AG04449 (cell line): ENCODE results near the gene TBC1D21.

Experiments used
- CTCF ChIA-PET: fragments of 350-600 bp; formaldehyde crosslinking; extraction: SDS; loops from one replicate; lab custom pipeline; 2021; ENCODE audit warnings: antibody characterized with exemption; lab: Yijun Ruan, JAX
- POLR2A ChIA-PET: fragments of 400-600, 350-600 bp; formaldehyde crosslinking; extraction: SDS; loops from one replicate; lab custom pipeline; 2020; ENCODE audit warnings: antibody characterized with exemption, inconsistent platforms; lab: Yijun Ruan, JAX
- DNase-seq: peaks from one replicate; pipeline ENCODE4 v3.0.0-alpha.2; 2010; ENCODE audit warnings: low read depth, low spot score
- H3K4me3 ChIP-seq: 2 replicates; pipeline ENCODE4 v1.5.1; 2011; ENCODE audit warnings: low read depth, mild to moderate bottlenecking, control low read depth, low read length
- TF ChIP-seq, protein P1 (sequence below): IDR thresholded peaks from one replicate; pipeline ENCODE4 v1.5.1; 2011; ENCODE audit warnings: mild to moderate bottlenecking, moderate library complexity, low read length, control low read depth, inconsistent platforms; ENCODE audit not compliant: insufficient read depth; ENCODE audit errors: missing control alignments

Gene TBC1D21

DNA sequence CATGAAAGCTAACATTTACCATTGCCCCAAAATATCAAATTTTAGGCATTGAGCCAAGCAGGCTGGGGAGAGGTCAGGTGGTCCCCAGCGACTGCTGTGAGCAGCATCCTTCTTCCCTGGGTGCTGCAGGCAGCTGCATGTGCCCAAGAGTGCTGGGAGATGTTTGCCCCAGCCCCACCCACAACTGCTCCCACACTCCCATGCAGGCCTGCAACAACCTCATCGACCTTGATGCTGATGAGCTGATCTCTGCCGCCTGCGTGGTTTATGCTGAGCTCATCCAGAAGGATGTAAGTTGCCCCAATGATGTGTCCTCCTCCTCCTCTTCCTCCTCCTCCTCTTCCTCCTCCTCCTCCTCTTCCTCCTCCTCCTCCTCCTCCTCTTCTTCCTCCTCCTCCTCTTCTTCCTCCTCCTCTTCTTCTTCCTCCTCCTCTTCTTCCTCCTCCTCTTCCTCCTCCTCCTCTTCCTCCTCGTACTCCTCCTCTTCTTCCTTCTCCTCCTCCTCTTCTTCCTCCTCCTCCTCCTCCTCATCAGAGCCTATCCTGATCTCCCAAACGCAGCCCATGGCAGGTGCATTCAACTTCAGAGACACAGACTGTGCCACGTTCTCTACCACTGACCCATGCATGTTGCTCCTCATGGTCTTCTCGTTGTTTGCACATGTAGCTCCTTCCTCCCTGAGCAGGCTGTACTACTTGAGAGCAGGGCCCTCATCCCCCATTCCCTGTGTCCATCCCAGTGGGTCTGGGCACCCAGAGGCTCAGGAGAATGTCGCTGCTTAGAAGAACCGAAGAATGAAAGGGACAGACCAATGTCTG, 15.1 kb downstream of the TBC1D21 start:
- TF ChIP-seq, protein P1, sequence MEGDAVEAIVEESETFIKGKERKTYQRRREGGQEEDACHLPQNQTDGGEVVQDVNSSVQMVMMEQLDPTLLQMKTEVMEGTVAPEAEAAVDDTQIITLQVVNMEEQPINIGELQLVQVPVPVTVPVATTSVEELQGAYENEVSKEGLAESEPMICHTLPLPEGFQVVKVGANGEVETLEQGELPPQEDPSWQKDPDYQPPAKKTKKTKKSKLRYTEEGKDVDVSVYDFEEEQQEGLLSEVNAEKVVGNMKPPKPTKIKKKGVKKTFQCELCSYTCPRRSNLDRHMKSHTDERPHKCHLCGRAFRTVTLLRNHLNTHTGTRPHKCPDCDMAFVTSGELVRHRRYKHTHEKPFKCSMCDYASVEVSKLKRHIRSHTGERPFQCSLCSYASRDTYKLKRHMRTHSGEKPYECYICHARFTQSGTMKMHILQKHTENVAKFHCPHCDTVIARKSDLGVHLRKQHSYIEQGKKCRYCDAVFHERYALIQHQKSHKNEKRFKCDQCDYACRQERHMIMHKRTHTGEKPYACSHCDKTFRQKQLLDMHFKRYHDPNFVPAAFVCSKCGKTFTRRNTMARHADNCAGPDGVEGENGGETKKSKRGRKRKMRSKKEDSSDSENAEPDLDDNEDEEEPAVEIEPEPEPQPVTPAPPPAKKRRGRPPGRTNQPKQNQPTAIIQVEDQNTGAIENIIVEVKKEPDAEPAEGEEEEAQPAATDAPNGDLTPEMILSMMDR = no peak
- CTCF ChIA-PET = interaction anchor here (0.7 to 24.7 kb wide), 6 partner anchors 9 to 184 kb away, joined by 3 to 533 read pairs (median 14); partner anchors contain the start of genes LOXL1 and TBC1D21
- DNase-seq = no peak
- POLR2A ChIA-PET = interaction anchor here (0.6 kb wide), 1 partner anchor 10 kb away, joined by 3 read pairs; no protein-coding TSS in a partner anchor
- no peak overlapping the region for H3K4me3 ChIP-seq

DNA sequence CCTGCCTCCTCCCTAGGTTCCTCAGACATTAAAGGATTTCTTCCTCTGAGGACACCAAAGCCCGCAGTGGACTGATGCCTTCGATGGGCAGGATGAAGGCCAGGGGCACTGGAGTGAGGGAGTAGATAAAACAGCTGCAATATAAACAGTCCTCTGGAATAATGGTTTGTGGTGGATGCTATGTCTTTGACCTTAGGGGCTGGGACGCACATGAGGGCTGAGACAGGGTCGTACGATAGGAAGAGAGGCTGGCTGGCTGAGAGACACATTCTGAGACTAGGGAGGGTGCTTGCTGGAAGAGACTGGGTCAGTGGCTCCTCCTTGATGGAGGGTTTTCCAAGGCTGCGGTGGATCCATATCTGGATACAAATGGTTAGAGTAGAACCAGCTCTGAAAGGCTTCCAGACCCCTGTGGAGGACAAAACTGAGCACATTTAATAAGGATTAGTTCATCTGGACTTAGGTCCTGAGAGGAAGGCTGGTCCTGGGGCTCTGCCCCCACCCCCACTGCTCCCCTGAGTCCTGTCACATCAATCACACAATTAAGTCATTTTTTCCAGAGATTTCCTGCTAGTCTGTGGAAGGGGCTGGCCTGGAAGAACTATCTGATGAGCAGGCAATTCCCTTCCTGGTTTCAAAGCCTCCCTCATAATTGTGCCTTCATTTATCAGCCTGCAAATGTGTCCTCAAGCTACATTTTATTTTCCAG, 15.8 kb downstream of the TBC1D21 start:
- no peak for DNase-seq
- H3K4me3 ChIP-seq = no peak overlapping the region
- CTCF ChIA-PET = interaction anchor here (1.3 to 24.7 kb wide), 5 partner anchors 15 to 185 kb away, joined by 3 to 533 read pairs (median 11); partner anchors contain the start of genes LOXL1 and TBC1D21
- TF ChIP-seq, protein P1 = no peak
- POLR2A ChIA-PET = no interaction called here

DNA sequence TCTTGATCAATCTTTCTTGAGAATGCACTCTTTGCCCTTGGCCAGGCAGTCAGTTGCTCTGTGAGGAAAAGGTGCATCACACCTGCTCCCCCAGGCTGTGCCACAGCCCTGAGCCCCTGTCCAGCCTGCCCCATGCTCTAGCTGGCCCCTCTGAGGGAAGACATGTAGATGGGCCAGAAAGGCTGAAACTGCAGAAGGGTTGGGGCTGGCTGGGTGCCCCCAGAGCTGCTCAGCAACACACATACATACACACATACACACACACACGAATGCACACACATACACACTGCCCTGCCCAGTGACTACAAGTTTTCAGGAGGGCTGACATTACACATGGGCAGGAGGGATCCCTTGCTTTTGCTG, 16.4 kb downstream of the TBC1D21 start:
- CTCF ChIA-PET = interaction anchor here (1.7 to 24.7 kb wide), 3 partner anchors 15 to 75 kb away, joined by 5 to 533 read pairs (median 31); partner anchors contain the start of genes LOXL1 and TBC1D21
- TF ChIP-seq, protein P1 = no peak
- POLR2A ChIA-PET = no interaction called here
- no peak overlapping the region for H3K4me3 ChIP-seq
- DNase-seq = no peak

DNA sequence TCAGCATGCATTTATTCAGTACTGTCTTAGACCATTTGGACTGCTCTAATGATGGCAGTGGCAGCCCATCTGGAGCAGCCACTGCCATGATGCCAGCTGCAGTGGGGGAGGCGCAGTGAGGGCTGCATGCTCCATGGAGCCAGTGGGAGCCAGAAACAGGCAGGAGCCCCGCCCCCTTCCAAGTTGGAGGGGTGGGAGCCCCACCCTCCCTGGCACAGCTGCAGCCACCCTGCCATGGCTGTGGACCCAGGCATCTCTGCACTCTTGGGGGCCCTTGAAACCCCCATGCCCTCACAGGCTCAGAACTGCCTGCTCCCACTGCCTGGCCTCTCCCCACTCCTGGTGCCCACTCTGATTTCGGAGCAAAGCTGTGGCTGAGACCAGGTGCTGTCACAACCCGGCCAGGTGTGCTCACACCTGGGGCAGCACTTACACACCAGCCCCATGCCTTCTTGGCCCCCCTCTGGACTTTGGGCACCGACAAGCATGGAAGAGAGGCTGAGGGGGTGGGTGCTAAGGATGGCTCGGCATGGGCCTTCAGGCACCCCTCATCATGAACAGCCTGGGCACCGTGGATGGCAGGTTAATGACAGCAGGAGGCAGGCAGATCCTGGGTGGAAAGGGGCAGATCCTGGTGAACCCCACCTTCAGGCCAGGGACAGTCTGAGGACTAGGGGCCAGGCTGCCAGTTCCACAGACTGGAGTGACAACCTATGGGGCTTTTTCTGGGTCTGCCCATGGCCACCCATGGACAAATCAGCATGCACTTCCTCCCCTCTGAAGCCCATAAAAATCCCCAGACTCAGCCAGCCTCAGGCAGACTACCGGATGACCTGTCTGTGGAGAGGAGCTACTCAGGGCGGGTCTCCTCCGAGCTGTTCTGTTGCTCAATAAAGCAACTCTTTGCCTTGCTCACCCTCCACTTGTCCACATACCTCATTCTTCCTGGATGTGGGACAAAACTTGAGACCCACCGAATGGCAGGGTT, 18.3 kb downstream of the TBC1D21 start:
- TF ChIP-seq, protein P1 = no peak
- POLR2A ChIA-PET = no interaction called here

DNA sequence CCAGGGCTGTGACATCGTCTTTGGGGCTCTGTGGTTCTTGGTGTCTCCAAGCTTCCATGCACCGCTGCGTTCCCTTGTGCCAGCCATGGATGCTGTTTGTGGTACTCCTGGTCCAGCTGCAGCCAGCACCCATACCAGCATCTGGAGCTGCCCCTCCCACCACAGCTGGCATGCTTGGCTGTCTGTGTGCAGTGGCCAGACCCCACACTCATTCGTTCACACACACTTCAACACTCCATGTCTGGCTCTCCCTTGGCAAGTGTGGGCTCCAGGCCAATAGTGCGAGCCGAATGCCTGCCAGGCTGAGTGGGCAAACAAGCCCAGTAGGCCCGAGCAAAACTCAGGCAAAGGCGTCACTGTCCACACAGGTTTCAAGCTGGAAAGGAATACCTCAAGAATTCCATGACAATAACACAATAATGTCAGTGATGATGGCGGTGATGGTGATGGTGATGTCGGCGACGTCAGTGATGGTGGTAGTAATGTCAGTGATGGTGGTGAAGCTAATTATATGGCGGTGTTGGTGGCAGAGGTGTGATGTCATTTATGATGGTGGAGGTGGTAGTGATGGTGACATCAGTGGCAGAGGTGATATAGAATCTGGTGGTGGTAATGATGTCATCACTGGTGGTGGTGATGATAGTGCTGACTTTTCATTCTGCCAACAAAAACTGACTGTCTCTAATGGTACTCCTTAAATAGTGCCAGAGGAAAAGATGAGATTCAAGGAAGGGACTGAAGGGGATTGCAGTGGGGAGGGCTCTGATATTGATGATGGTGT, 19.3 kb downstream of the TBC1D21 start:
- TF ChIP-seq, protein P1 = no peak
- no peak overlapping the region for H3K4me3 ChIP-seq
- DNase-seq = no peak
- ChIA-PET CTCF (interaction anchor here (1.3 to 24.7 kb wide), 3 partner anchors 19 to 77 kb away, joined by 4 to 533 read pairs (median 68); partner anchors contain the start of genes LOXL1 and TBC1D21), POLR2A (no interaction called here)

More for the DNA sequence above, 18.3 kb downstream of the TBC1D21 start:
- CTCF ChIA-PET = interaction anchor here (4.3 to 24.7 kb wide), 3 partner anchors 17 to 25 kb away, joined by 31 to 533 read pairs (median 68); partner anchors contain the start of genes LOXL1 and TBC1D21
- no peak for DNase-seq
- H3K4me3 ChIP-seq = no peak overlapping the region
